ENCODE data around the gene MSI2.

DNA sequence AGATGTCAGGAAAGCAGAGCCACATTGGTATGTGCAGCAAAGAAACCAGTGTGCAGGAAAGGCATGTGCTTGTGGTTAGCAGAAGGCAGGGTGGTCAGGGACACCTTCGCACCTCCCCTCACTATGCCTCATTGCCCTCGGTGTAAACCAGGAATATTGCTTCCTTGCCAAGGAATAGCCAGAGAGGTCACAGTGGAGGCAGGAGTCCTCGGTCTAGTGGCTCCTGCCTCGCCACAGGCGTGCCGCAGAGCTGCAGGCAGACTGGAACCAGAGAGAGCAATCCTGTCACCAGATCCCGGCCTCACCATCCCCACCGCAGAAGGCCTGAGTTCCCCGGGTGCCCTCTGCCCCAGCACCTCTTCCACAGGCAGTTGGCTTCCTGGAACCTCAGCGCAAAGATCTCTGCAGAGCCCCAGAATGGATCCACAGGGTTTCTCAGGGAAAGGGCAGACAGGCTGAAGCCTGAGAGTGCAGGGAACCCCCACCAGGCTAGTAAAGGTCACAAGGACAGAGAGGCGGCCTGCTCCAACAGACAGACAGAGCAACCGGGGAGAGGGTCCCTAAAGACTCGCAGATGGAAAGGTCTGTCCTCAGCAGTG lies 467.2 kb downstream of the MSI2 start:
- TF ChIP-seq CTCF (conservative IDR thresholded peaks at IDR 0.05; ENCODE audit: low read length) (no peak), EZH2phosphoT487 (IDR thresholded peaks at IDR 0.05; ENCODE audit: borderline replicate concordance, low read depth, low read length) (no peak)
